ENCODE measurements around the gene SLC12A7.

Gene SLC12A7

DNA sequence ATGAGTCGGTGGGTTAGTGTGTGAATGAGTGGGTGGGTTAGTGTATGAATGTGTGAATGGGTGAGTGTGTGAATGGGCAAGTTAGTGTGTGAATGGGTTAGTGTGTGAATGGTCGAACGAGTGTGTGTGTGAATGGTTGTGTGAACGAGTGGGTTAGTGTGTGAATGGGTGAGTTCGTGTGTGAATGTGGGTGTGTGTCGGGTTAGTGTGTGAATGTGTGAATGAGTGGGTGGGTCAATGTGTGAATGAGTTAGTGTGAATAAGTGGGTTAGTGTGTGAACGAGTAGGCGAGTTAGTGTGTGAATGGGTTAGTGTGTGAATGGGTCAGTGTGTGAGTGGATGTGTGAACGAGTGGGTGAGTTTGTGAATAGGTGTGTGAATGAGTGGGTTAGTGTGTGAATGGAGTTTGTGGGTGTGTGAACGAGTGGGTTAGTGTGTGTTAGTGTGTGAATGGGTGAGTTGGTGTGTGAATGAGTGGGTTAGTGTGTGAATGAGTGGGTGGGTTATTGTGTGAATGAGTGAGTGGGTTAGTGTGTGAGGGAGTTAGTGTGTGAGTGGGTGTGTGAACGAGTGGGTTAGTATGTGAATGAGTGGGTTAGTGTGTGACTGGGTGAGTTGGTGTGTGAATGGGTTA, 64.4 kb downstream of the SLC12A7 start (continued):
- TF ChIP-seq ZNF785 (tag by site-specific recombination; IDR thresholded peaks at IDR 0.05) = no peak
- TF ChIP-seq, protein P1, sequence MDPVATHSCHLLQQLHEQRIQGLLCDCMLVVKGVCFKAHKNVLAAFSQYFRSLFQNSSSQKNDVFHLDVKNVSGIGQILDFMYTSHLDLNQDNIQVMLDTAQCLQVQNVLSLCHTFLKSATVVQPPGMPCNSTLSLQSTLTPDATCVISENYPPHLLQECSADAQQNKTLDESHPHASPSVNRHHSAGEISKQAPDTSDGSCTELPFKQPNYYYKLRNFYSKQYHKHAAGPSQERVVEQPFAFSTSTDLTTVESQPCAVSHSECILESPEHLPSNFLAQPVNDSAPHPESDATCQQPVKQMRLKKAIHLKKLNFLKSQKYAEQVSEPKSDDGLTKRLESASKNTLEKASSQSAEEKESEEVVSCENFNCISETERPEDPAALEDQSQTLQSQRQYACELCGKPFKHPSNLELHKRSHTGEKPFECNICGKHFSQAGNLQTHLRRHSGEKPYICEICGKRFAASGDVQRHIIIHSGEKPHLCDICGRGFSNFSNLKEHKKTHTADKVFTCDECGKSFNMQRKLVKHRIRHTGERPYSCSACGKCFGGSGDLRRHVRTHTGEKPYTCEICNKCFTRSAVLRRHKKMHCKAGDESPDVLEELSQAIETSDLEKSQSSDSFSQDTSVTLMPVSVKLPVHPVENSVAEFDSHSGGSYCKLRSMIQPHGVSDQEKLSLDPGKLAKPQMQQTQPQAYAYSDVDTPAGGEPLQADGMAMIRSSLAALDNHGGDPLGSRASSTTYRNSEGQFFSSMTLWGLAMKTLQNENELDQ (tag by site-specific recombination; IDR thresholded peaks at IDR 0.05; ENCODE audit: low read depth) = no peak
- TF ChIP-seq FEZF1 (tag by site-specific recombination; IDR thresholded peaks at IDR 0.05) = no peak
- TF ChIP-seq, protein P2, sequence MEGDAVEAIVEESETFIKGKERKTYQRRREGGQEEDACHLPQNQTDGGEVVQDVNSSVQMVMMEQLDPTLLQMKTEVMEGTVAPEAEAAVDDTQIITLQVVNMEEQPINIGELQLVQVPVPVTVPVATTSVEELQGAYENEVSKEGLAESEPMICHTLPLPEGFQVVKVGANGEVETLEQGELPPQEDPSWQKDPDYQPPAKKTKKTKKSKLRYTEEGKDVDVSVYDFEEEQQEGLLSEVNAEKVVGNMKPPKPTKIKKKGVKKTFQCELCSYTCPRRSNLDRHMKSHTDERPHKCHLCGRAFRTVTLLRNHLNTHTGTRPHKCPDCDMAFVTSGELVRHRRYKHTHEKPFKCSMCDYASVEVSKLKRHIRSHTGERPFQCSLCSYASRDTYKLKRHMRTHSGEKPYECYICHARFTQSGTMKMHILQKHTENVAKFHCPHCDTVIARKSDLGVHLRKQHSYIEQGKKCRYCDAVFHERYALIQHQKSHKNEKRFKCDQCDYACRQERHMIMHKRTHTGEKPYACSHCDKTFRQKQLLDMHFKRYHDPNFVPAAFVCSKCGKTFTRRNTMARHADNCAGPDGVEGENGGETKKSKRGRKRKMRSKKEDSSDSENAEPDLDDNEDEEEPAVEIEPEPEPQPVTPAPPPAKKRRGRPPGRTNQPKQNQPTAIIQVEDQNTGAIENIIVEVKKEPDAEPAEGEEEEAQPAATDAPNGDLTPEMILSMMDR (tag by site-specific recombination; IDR thresholded peaks at IDR 0.05) = no peak
- peak; percentile 70 for TF ChIP-seq EGR2 (tag by site-specific recombination; IDR thresholded peaks at IDR 0.05; ENCODE audit: low read depth)

DNA sequence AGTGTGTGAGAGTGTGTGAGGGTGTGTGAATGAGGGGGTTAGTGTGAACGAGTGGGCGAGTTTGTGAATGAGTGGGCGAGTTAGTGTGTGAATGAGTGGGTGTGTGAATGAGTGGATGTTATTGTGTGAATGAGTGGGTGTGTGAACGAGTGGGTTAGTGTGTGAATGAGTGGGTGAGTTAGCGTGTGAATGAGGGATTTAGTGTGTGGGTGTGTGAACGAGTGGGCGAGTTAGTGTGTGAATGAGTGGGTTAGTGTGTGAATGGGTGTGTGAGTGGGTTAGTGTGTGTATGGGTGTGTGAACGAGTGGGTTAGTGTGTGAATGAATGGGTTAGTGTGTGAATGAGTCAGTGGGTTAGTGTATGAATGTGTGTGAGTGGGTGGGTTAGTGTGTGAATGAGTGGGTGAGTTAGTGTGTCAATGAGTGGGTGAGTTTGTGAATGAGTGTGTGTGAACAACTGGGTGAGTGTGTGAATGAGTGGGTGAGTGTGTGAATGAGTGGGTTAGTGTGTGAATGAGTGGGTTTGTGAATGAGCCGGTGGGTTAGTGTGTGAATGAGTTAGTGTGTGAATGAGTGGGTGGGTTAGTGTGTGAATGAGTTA, 65.8 kb downstream of the SLC12A7 start:
- ChIA-PET CTCF (no interaction called here), POLR2A (no interaction called here)
- H3K4me3 ChIP-seq (ENCODE audit: low read depth, low read length) = no peak overlapping the region
- TF ChIP-seq ZSCAN23 (tag by site-specific recombination; IDR thresholded peaks at IDR 0.05) (no peak), ZNF664 (tag by site-specific recombination; IDR thresholded peaks at IDR 0.05) (no peak), ZFHX2 (tag by site-specific recombination; conservative IDR thresholded peaks at IDR 0.05) (peak; percentile 95), EGR2 (tag by site-specific recombination; IDR thresholded peaks at IDR 0.05; ENCODE audit: low read depth) (peak; percentile 92), ZNF501 (tag by site-specific recombination; IDR thresholded peaks at IDR 0.05) (no peak), RBAK (tag by site-specific recombination; IDR thresholded peaks at IDR 0.05) (no peak), ZNF175 (tag by site-specific recombination; IDR thresholded peaks at IDR 0.05) (no peak), ZSCAN30 (tag by site-specific recombination; IDR thresholded peaks at IDR 0.05) (no peak), ZNF266 (tag by site-specific recombination; IDR thresholded peaks at IDR 0.05; ENCODE audit: low read depth) (no peak), GLIS2 (tag by site-specific recombination; IDR thresholded peaks at IDR 0.05) (no peak), ZNF350 (tag by site-specific recombination; IDR thresholded peaks at IDR 0.05) (no peak), ZNF530 (tag by site-specific recombination; IDR thresholded peaks at IDR 0.05; ENCODE audit: low read depth) (no peak)
- TF ChIP-seq, protein P3, sequence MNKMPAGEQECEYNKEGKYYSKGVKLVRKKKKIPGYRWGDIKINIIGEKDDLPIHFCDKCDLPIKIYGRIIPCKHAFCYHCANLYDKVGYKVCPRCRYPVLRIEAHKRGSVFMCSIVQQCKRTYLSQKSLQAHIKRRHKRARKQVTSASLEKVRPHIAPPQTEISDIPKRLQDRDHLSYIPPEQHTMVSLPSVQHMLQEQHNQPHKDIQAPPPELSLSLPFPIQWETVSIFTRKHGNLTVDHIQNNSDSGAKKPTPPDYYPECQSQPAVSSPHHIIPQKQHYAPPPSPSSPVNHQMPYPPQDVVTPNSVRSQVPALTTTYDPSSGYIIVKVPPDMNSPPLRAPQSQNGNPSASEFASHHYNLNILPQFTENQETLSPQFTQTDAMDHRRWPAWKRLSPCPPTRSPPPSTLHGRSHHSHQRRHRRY (tag by site-specific recombination; IDR thresholded peaks at IDR 0.05) = no peak
- TF ChIP-seq, protein P4, sequence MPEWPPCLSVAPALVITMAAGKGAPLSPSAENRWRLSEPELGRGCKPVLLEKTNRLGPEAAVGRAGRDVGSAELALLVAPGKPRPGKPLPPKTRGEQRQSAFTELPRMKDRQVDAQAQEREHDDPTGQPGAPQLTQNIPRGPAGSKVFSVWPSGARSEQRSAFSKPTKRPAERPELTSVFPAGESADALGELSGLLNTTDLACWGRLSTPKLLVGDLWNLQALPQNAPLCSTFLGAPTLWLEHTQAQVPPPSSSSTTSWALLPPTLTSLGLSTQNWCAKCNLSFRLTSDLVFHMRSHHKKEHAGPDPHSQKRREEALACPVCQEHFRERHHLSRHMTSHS (tag by site-specific recombination; IDR thresholded peaks at IDR 0.05) = 0 out of 2 replicates have a peak, but pooled peaks have one; percentile 24
- TF ChIP-seq, protein P5, sequence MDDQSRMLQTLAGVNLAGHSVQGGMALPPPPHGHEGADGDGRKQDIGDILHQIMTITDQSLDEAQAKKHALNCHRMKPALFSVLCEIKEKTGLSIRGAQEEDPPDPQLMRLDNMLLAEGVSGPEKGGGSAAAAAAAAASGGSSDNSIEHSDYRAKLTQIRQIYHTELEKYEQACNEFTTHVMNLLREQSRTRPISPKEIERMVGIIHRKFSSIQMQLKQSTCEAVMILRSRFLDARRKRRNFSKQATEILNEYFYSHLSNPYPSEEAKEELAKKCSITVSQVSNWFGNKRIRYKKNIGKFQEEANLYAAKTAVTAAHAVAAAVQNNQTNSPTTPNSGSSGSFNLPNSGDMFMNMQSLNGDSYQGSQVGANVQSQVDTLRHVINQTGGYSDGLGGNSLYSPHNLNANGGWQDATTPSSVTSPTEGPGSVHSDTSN (CRISPR knock-in tag; IDR thresholded peaks at IDR 0.05) = no peak
- TF ChIP-seq, protein P6, sequence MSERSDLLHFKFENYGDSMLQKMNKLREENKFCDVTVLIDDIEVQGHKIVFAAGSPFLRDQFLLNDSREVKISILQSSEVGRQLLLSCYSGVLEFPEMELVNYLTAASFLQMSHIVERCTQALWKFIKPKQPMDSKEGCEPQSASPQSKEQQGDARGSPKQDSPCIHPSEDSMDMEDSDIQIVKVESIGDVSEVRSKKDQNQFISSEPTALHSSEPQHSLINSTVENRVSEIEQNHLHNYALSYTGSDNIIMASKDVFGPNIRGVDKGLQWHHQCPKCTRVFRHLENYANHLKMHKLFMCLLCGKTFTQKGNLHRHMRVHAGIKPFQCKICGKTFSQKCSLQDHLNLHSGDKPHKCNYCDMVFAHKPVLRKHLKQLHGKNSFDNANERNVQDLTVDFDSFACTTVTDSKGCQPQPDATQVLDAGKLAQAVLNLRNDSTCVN (tag by site-specific recombination; optimal IDR thresholded peaks at IDR 0.05) = no peak
- TF ChIP-seq, protein P7, sequence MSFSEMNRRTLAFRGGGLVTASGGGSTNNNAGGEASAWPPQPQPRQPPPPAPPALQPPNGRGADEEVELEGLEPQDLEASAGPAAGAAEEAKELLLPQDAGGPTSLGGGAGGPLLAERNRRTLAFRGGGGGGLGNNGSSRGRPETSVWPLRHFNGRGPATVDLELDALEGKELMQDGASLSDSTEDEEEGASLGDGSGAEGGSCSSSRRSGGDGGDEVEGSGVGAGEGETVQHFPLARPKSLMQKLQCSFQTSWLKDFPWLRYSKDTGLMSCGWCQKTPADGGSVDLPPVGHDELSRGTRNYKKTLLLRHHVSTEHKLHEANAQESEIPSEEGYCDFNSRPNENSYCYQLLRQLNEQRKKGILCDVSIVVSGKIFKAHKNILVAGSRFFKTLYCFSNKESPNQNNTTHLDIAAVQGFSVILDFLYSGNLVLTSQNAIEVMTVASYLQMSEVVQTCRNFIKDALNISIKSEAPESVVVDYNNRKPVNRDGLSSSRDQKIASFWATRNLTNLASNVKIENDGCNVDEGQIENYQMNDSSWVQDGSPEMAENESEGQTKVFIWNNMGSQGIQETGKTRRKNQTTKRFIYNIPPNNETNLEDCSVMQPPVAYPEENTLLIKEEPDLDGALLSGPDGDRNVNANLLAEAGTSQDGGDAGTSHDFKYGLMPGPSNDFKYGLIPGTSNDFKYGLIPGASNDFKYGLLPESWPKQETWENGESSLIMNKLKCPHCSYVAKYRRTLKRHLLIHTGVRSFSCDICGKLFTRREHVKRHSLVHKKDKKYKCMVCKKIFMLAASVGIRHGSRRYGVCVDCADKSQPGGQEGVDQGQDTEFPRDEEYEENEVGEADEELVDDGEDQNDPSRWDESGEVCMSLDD (tag by site-specific recombination; IDR thresholded peaks at IDR 0.05) = no peak

More for the DNA sequence above, 65.8 kb downstream of the SLC12A7 start:
- Histone ChIP-seq H3K4me1 (ENCODE audit: control insufficient read depth, insufficient read depth, low read length) (no peaks in the 10 kb centered on the region), H3K36me3 (ENCODE audit: control insufficient read depth in 2 of 2, insufficient read depth in 1 of 2, low read length in 2 of 2) (no peaks in the 10 kb centered on the region), H3K9me3 (ENCODE audit: control insufficient read depth, insufficient read depth, low read depth, low read length) (no peaks in the 10 kb centered on the region), H3K27ac (ENCODE audit: extremely low read depth, low read depth, low read length) (no peak overlapping the region)
